B cell (primary cell): ENCODE measurements around the gene ANGPTL5.

Experiments used
- EZH2 ChIP-seq: IDR thresholded peaks from 2 replicates; pipeline ENCODE4 v1.6.1; 2012; ENCODE audit warnings: borderline replicate concordance, low read depth, mild to moderate bottlenecking, moderate library complexity, low read length; ENCODE audit not compliant: insufficient read depth, poor library complexity, severe bottlenecking
- TF ChIP-seq, protein P1 (sequence below): fragments of 200-600 bp; IDR thresholded peaks from one replicate; pipeline ENCODE4 v1.8.0; 2022; ENCODE audit warnings: antibody characterized with exemption, mild to moderate bottlenecking

DNA sequence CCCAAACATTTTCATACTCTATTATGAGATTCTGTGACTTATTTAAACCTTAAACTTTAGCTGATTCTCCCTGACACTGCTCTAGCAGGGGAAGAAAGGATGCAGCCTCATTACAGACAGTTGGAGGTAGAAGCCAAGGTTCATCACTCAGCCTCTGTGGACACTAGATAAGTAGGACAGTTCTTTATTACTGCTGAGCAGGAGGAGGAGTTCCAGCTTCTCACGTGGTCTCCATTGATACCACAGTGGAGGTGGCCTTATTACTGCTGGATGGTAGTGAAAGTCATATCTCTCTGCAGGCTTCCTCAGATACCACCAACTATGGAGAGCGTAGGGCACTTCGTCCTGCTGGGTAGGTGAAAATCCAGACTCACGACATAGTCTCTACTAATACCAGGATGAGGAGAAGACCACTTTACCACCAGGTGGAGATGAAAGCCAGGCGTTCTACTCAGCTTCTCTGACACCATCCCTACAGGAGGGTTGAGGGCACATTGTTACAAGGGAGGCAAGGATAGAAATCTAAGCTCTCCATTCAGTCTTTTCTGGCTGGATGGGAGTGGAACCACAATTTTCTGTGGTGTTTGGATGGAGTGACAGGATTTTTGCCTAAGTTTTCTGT is 13.1 kb upstream of the ANGPTL5 start:
- no peak for TF ChIP-seq EZH2
- TF ChIP-seq, protein P1, sequence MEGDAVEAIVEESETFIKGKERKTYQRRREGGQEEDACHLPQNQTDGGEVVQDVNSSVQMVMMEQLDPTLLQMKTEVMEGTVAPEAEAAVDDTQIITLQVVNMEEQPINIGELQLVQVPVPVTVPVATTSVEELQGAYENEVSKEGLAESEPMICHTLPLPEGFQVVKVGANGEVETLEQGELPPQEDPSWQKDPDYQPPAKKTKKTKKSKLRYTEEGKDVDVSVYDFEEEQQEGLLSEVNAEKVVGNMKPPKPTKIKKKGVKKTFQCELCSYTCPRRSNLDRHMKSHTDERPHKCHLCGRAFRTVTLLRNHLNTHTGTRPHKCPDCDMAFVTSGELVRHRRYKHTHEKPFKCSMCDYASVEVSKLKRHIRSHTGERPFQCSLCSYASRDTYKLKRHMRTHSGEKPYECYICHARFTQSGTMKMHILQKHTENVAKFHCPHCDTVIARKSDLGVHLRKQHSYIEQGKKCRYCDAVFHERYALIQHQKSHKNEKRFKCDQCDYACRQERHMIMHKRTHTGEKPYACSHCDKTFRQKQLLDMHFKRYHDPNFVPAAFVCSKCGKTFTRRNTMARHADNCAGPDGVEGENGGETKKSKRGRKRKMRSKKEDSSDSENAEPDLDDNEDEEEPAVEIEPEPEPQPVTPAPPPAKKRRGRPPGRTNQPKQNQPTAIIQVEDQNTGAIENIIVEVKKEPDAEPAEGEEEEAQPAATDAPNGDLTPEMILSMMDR, result no peak
